Measurements from ENCODE around the gene WDR6.
A peak's percentile ranks its signal among the peaks of the same experiment; 100 is the strongest.

Gene WDR6

GRCh38 chr3:48983096-48983495 is 24.1 kb upstream of the WDR6 start:
- ChIA-PET POLR2A (no interaction called here), CTCF (interaction anchor here (1.5 to 16.2 kb wide), 2 partner anchors 25 to 26 kb away, joined by 3 to 386 read pairs; partner anchors contain the start of genes DALRD3 and WDR6)
- Histone ChIP-seq H3K9me3 (ENCODE audit: control extremely low read depth in 1 of 5, control insufficient read depth in 4 of 5, insufficient read depth in 2 of 5, low read depth in 1 of 5, low read length in 4 of 5) (no peaks in the 10 kb centered on the region), H3K4me1 (ENCODE audit: control extremely low read depth in 1 of 4, control insufficient read depth in 4 of 4, insufficient read depth in 4 of 4, low read length in 3 of 4) (peaks cover 0 to 12% (median under 1%) of the 10 kb centered on the region in 4 experiments), H3K27me3 (replicated peaks in 2 of 5; ENCODE audit: control insufficient read depth in 4 of 5, insufficient read depth in 5 of 5, low read length in 4 of 5) (no peaks in the 10 kb centered on the region), H3K4me3 (ENCODE audit: control insufficient read depth in 1 of 7, extremely low read depth in 1 of 7, insufficient read depth in 4 of 7, low read depth in 2 of 7, low read length in 6 of 7) (no peak overlapping the region), H3K27ac (ENCODE audit: insufficient read depth in 1 of 2, low read depth in 1 of 2, low read length in 2 of 2, poor library complexity in 1 of 2, severe bottlenecking in 2 of 2) (no peak overlapping the region), H3K36me3 (ENCODE audit: control insufficient read depth in 4 of 4, insufficient read depth in 4 of 4, low read length in 3 of 4) (peaks cover 15 to 72% (median 49%) of the 10 kb centered on the region in 4 experiments)
- 92% methylated on average over 2 of the region's 4 CpGs for WGBS (ENCODE audit: insufficient coverage)
- no peak for DNase-seq

DNA sequence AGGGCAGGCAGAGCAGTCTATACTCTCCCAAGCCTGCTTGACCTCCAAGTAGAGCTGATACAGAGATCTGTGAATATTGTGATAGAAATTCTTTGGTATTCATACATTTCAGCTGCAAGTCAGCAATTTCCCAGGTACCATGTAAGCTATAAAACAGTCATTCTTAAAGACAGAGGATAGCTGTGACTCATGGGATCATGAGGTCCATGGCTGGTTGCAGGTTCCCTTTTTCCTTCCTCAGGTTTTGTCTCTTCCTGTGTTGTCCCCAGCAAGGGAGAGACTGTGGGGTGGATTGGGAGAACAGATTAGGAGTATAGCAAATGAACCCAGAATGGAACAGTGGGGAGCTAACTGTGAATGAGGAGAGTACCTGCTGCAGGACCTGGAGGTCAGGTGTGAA is 22.5 kb upstream of the WDR6 start:
- no peaks in the 10 kb centered on the region for H3K9me3 ChIP-seq (ENCODE audit: control extremely low read depth in 1 of 5, control insufficient read depth in 4 of 5, insufficient read depth in 2 of 5, low read depth in 1 of 5, low read length in 4 of 5)
- ChIA-PET CTCF (interaction anchor here (0.9 to 16.2 kb wide), 5 partner anchors 10 to 115 kb away, joined by 3 to 386 read pairs (median 5); partner anchors contain the start of genes DALRD3 and WDR6), POLR2A (no interaction called here)
- no peak for DNase-seq
- peak overlapping the region in 1 of 2 experiments; percentile 34 for H3K27ac ChIP-seq (ENCODE audit: insufficient read depth in 1 of 2, low read depth in 1 of 2, low read length in 2 of 2, poor library complexity in 1 of 2, severe bottlenecking in 2 of 2)
- no peaks in the 10 kb centered on the region for H3K27me3 ChIP-seq (replicated peaks in 2 of 5; ENCODE audit: control insufficient read depth in 4 of 5, insufficient read depth in 5 of 5, low read length in 4 of 5)
- peaks cover 0 to 21% (median 9%) of the 10 kb centered on the region in 4 experiments for H3K4me1 ChIP-seq (ENCODE audit: control extremely low read depth in 1 of 4, control insufficient read depth in 4 of 4, insufficient read depth in 4 of 4, low read length in 3 of 4)
- H3K36me3 ChIP-seq (ENCODE audit: control insufficient read depth in 4 of 4, insufficient read depth in 4 of 4, low read length in 3 of 4): peaks cover 11 to 63% (median 40%) of the 10 kb centered on the region in 4 experiments
- H3K4me3 ChIP-seq (ENCODE audit: control insufficient read depth in 1 of 7, extremely low read depth in 1 of 7, insufficient read depth in 4 of 7, low read depth in 2 of 7, low read length in 6 of 7): no peak overlapping the region

DNA sequence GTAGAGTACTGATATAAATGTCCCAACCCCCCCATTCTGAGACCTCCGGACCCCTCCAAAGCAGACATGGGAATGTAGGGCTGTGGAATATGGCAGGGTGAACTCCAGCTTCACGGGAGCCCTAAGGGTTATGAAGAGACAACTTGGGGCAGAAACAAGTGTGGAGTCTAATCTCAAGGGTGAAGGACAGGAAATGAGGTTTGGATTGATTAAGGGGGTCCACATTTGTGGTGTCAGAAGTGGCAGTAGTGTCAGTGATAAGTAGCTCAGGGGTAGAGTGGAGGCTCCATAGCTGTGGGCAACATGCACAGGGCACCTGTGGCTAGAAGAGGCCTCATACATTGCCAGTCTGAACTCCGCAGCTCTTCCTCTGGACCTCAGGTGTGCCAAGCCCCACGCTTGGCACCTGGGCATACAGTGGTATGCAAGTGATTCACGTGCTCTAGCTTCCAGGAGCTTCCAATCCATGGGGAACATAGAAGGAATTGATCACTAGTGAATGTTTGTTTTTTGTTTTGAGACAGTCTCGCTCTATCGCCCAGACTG is 21.3 kb upstream of the WDR6 start:
- Histone ChIP-seq H3K27me3 (replicated peaks in 2 of 5; ENCODE audit: control insufficient read depth in 4 of 5, insufficient read depth in 5 of 5, low read length in 4 of 5) (no peaks in the 10 kb centered on the region), H3K4me3 (ENCODE audit: control insufficient read depth in 1 of 7, extremely low read depth in 1 of 7, insufficient read depth in 4 of 7, low read depth in 2 of 7, low read length in 6 of 7) (no peak overlapping the region), H3K27ac (ENCODE audit: insufficient read depth in 1 of 2, low read depth in 1 of 2, low read length in 2 of 2, poor library complexity in 1 of 2, severe bottlenecking in 2 of 2) (no peak overlapping the region), H3K9me3 (ENCODE audit: control extremely low read depth in 1 of 5, control insufficient read depth in 4 of 5, insufficient read depth in 2 of 5, low read depth in 1 of 5, low read length in 4 of 5) (no peaks in the 10 kb centered on the region), H3K4me1 (ENCODE audit: control extremely low read depth in 1 of 4, control insufficient read depth in 4 of 4, insufficient read depth in 4 of 4, low read length in 3 of 4) (peaks cover 0 to 30% (median 16%) of the 10 kb centered on the region in 4 experiments), H3K36me3 (ENCODE audit: control insufficient read depth in 4 of 4, insufficient read depth in 4 of 4, low read length in 3 of 4) (peaks cover 7 to 52% (median 33%) of the 10 kb centered on the region in 4 experiments)
- DNase-seq: peak in 2 of 3 donors; percentile 30 to 61
- 86% methylated on average over 4 of the region's 7 CpGs for WGBS (ENCODE audit: insufficient coverage)
- CTCF ChIA-PET: interaction anchor here (0.9 to 16.2 kb wide), 6 partner anchors 21 to 114 kb away, joined by 3 to 386 read pairs (median 4); partner anchors contain the start of genes DALRD3, IMPDH2, NDUFAF3 and WDR6
- POLR2A ChIA-PET: interaction anchor here (1.3 kb wide), 3 partner anchors 27 to 36 kb away, joined by 3 to 6 read pairs (median 3); partner anchors contain the start of gene NDUFAF3

- peak overlapping the region; percentile 80 to 86 for H3K27ac ChIP-seq (ENCODE audit: insufficient read depth in 1 of 2, low read depth in 1 of 2, low read length in 2 of 2, poor library complexity in 1 of 2, severe bottlenecking in 2 of 2)
- ChIA-PET CTCF (interaction anchor here (1.0 to 16.2 kb wide), 10 partner anchors 14 to 461 kb away, joined by 3 to 386 read pairs (median 6); partner anchors contain the start of genes DALRD3, NDUFAF3, QRICH1 and WDR6), POLR2A (interaction anchor here (0.5 to 7.2 kb wide), 11 partner anchors 11 to 400 kb away, joined by 3 to 69 read pairs (median 4); partner anchors contain the start of genes ARIH2, DALRD3, IMPDH2 and NDUFAF3)
- 5% methylated on average over 20 of the region's 21 CpGs for WGBS (ENCODE audit: insufficient coverage)
- H3K4me3 ChIP-seq (ENCODE audit: control insufficient read depth in 1 of 7, extremely low read depth in 1 of 7, insufficient read depth in 4 of 7, low read depth in 2 of 7, low read length in 6 of 7): peak overlapping the region; percentile 59 to 95 (median 87)
- no peaks in the 10 kb centered on the region for H3K27me3 ChIP-seq (replicated peaks in 2 of 5; ENCODE audit: control insufficient read depth in 4 of 5, insufficient read depth in 5 of 5, low read length in 4 of 5)
- peaks cover 0 to 47% (median 35%) of the 10 kb centered on the region in 4 experiments for H3K4me1 ChIP-seq (ENCODE audit: control extremely low read depth in 1 of 4, control insufficient read depth in 4 of 4, insufficient read depth in 4 of 4, low read length in 3 of 4)
- H3K9me3 ChIP-seq (ENCODE audit: control extremely low read depth in 1 of 5, control insufficient read depth in 4 of 5, insufficient read depth in 2 of 5, low read depth in 1 of 5, low read length in 4 of 5): no peaks in the 10 kb centered on the region
- H3K36me3 ChIP-seq (ENCODE audit: control insufficient read depth in 4 of 4, insufficient read depth in 4 of 4, low read length in 3 of 4): peaks cover 0 to 22% (median 16%) of the 10 kb centered on the region in 4 experiments
- peak in 1 of 3 donors; percentile 19 for DNase-seq
Observed at GRCh38 chr3:48989126-48989795, 17.9 kb upstream of the WDR6 start.

- 0% methylated on average over 88 of the region's 91 CpGs for WGBS (ENCODE audit: insufficient coverage)
- Histone ChIP-seq H3K36me3 (ENCODE audit: control insufficient read depth in 4 of 4, insufficient read depth in 4 of 4, low read length in 3 of 4) (peaks cover 0 to 17% (median 14%) of the 10 kb centered on the region in 4 experiments), H3K4me3 (ENCODE audit: control insufficient read depth in 1 of 7, extremely low read depth in 1 of 7, insufficient read depth in 4 of 7, low read depth in 2 of 7, low read length in 6 of 7) (peak within 1 kb of the TSS; percentile 59 to 95 (median 87)), H3K9me3 (ENCODE audit: control extremely low read depth in 1 of 5, control insufficient read depth in 4 of 5, insufficient read depth in 2 of 5, low read depth in 1 of 5, low read length in 4 of 5) (no peaks in the 10 kb centered on the region), H3K4me1 (ENCODE audit: control extremely low read depth in 1 of 4, control insufficient read depth in 4 of 4, insufficient read depth in 4 of 4, low read length in 3 of 4) (peaks cover 0 to 41% (median 36%) of the 10 kb centered on the region in 4 experiments), H3K27me3 (replicated peaks in 2 of 5; ENCODE audit: control insufficient read depth in 4 of 5, insufficient read depth in 5 of 5, low read length in 4 of 5) (no peaks in the 10 kb centered on the region), H3K27ac (ENCODE audit: insufficient read depth in 1 of 2, low read depth in 1 of 2, low read length in 2 of 2, poor library complexity in 1 of 2, severe bottlenecking in 2 of 2) (peak within 1 kb of the TSS; percentile 80 to 86)
- POLR2A ChIA-PET: interaction anchor here (0.5 to 7.2 kb wide), 11 partner anchors 10 to 399 kb away, joined by 3 to 69 read pairs (median 4); partner anchors contain the start of genes ARIH2, DALRD3, IMPDH2 and NDUFAF3
- DNase-seq: peak; percentile 85 to 91 (median 89)
- CTCF ChIA-PET: interaction anchor here (1.1 to 16.2 kb wide), 7 partner anchors 15 to 104 kb away, joined by 3 to 386 read pairs (median 8); partner anchors contain the start of genes DALRD3, NDUFAF3, QRICH1 and WDR6
Observed at GRCh38 chr3:48989796-48990635, 17.2 kb upstream of the WDR6 start, which contains the start of gene P4HTM. TSS of gene P4HTM (plus strand) at chr3:48990241. CDS start at chr3:48990257, 16 bp downstream.

Data from common myeloid progenitor, CD34-positive (primary cell).